Fibroblast of mammary gland (primary cell): ENCODE results near the gene MYADM.

ENCODE experiments used
- DNase-seq: peaks from one replicate; pipeline ENCODE4 v3.0.0-alpha.2; 2010; ENCODE audit warnings: low read depth
- H3K4me3 ChIP-seq: 2 replicates; pipeline ENCODE4 v1.5.1; 2011; ENCODE audit warnings: low read depth, mild to moderate bottlenecking, low read length, moderate library complexity; ENCODE audit not compliant: control insufficient read depth
- CTCF ChIP-seq: conservative IDR thresholded peaks from 2 replicates; pipeline ENCODE4 v1.5.1; 2011; ENCODE audit warnings: low read depth, low read length, inconsistent platforms; ENCODE audit not compliant: control insufficient read depth, insufficient read depth

MYADM gene

GRCh38 chr19:53900191-53900860 lies 32.6 kb downstream of the MYADM start:
- H3K4me3 ChIP-seq = no peak overlapping the region
- TF ChIP-seq CTCF = no peak
- DNase-seq = no peak

GRCh38 chr19:53903055-53903680 lies 35.5 kb downstream of the MYADM start:
- TF ChIP-seq CTCF = no peak
- H3K4me3 ChIP-seq = no peak overlapping the region
- peak; percentile 50 for DNase-seq

GRCh38 chr19:53904909-53905308 lies 37.2 kb downstream of the MYADM start:
- DNase-seq = no peak
- TF ChIP-seq CTCF = no peak
- H3K4me3 ChIP-seq = no peak overlapping the region

- no peak for TF ChIP-seq CTCF
- no peak for DNase-seq
- no peak overlapping the region for H3K4me3 ChIP-seq
Observed at GRCh38 chr19:53905787-53906186, 38.1 kb downstream of the MYADM start.

- DNase-seq = peak; percentile 10
- H3K4me3 ChIP-seq = no peak overlapping the region
- TF ChIP-seq CTCF = peak; percentile 74
Observed at GRCh38 chr19:53906211-53907192, 38.8 kb downstream of the MYADM start.

- H3K4me3 ChIP-seq = no peak overlapping the region
- no peak for DNase-seq
- no peak for TF ChIP-seq CTCF
Observed at GRCh38 chr19:53907193-53907581, 39.5 kb downstream of the MYADM start.
